Stimulated activated CD4-positive, alpha-beta T cell treated with anti-CD3 and anti-CD28 coated beads, Interleukin-15, amount 100 ng/mL, for 24 hours (primary cell): Measurements from ENCODE around the gene SYT14.
"Not testable (repeated sequence)": the region's sequence is repeated elsewhere in the genome, so short reads cannot be mapped to it uniquely, and the experiment has no call there.

Experiments used
- DNase-seq: peaks from one replicate; pipeline ENCODE4 v3.0.0-alpha.2; 2020

The SYT14 gene

GRCh38 chr1:210031473-210031872, 93.5 kb downstream of the SYT14 start:
- DNase-seq, result no peak

- DNase-seq, result no peak
Observed at GRCh38 chr1:210043058-210043457, 105.0 kb downstream of the SYT14 start.

- DNase-seq, result no peak
Observed at GRCh38 chr1:210049616-210050015, 111.6 kb downstream of the SYT14 start.

- DNase-seq, result not testable (repeated sequence)
Observed at GRCh38 chr1:210050491-210050890, 112.5 kb downstream of the SYT14 start.

GRCh38 chr1:210053126-210053525, 115.1 kb downstream of the SYT14 start:
- DNase-seq, result no peak

GRCh38 chr1:210057593-210057992, 119.6 kb downstream of the SYT14 start:
- no peak for DNase-seq

- no peak for DNase-seq
Observed at GRCh38 chr1:210061992-210062391, 124.0 kb downstream of the SYT14 start.

GRCh38 chr1:210070531-210070930, 132.5 kb downstream of the SYT14 start:
- no peak for DNase-seq

GRCh38 chr1:210072129-210072528, 134.1 kb downstream of the SYT14 start:
- no peak for DNase-seq

- DNase-seq, result no peak
Observed at GRCh38 chr1:210072896-210073504, 135.0 kb downstream of the SYT14 start.

GRCh38 chr1:210074904-210075303, 136.9 kb downstream of the SYT14 start:
- no peak for DNase-seq

- no peak for DNase-seq
Observed at GRCh38 chr1:210076620-210077019, 138.6 kb downstream of the SYT14 start.

- DNase-seq, result no peak
Observed at GRCh38 chr1:210081494-210081893, 143.5 kb downstream of the SYT14 start.

GRCh38 chr1:210085359-210085758, 147.3 kb downstream of the SYT14 start:
- no peak for DNase-seq

GRCh38 chr1:210087058-210087457, 149.0 kb downstream of the SYT14 start:
- DNase-seq, result no peak

- DNase-seq, result no peak
Observed at GRCh38 chr1:210089855-210090254, 151.8 kb downstream of the SYT14 start.

GRCh38 chr1:210092366-210092765, 154.3 kb downstream of the SYT14 start:
- no peak for DNase-seq

GRCh38 chr1:210093461-210093860, 155.4 kb downstream of the SYT14 start:
- DNase-seq, result no peak

GRCh38 chr1:210098356-210098755, 160.3 kb downstream of the SYT14 start:
- no peak for DNase-seq

- DNase-seq, result no peak
Observed at GRCh38 chr1:210099921-210100320, 161.9 kb downstream of the SYT14 start.

- no peak for DNase-seq
Observed at GRCh38 chr1:210104103-210104502, 166.1 kb downstream of the SYT14 start.

GRCh38 chr1:210112906-210113305, 174.9 kb downstream of the SYT14 start:
- not testable (repeated sequence) for DNase-seq

GRCh38 chr1:210117198-210117597, 179.2 kb downstream of the SYT14 start:
- no peak for DNase-seq

- no peak for DNase-seq
Observed at GRCh38 chr1:210117681-210118170, 179.7 kb downstream of the SYT14 start.

- no peak for DNase-seq
Observed at GRCh38 chr1:210123383-210123782, 185.4 kb downstream of the SYT14 start.
